ENCODE measurements around the gene GRIFIN. TPM values are rescaled to one million over a fixed set of nuclear protein-coding genes. Genes with fewer than 3 reads are reported as not detected.

Gene GRIFIN
- total RNA-seq, 4 donors from 2014 or later, result not detected

DNA sequence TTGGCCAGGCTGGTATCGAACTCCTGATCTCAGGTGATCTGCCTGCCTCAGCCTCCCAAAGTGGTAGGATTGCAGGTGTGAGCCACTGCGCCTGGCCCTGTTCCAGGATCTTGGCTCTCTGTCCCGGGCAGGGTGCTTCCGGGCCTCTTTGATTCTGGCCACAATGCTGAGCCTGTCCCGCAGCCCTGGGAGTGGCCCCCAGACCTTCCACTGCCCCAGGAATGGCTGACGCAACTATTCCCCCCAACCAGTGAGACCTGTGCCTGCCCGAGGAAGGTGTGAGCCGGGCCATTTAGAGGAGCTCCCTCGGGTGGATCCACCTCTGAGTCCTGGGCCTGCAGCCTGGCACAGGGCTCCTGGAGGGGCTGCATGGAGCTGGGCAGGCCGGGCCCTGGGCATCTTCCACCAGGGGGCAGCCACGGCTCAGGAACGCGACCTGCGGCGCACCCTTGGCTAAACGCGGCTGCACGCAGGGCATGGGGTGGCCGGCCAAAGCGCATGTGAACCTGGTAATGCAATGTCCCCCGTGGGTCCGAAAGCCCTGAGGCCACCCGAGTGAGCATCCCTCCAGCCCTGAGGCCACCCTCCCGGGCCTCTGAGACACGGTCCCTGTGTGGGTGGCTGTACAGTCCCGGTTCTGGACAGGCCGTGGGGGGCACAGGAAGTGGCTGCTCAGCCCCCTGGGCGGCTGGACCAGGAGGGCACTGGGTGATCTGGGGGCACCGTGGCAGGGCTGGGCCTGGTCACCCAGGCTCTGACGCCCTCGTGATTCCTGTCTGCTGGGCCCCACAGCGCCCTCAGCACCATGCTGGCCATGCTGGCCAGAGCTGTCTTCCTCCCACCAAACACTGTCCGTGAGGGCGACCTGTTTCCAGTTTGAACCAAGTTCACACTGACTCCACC is 24.8 kb downstream of the GRIFIN start:
- no peaks in the 10 kb centered on the region for H3K9me3 ChIP-seq
- intact Hi-C loops (cut with DNase I; ENCODE audit: low total_unique reads), result no loop called here
- H3K4me3 ChIP-seq, result peak overlapping the region; percentile 30 to 33
- TF ChIP-seq POLR2A (IDR thresholded peaks at IDR 0.05), result peak in 1 of 2 donors; percentile 11
- TF ChIP-seq, protein P1, sequence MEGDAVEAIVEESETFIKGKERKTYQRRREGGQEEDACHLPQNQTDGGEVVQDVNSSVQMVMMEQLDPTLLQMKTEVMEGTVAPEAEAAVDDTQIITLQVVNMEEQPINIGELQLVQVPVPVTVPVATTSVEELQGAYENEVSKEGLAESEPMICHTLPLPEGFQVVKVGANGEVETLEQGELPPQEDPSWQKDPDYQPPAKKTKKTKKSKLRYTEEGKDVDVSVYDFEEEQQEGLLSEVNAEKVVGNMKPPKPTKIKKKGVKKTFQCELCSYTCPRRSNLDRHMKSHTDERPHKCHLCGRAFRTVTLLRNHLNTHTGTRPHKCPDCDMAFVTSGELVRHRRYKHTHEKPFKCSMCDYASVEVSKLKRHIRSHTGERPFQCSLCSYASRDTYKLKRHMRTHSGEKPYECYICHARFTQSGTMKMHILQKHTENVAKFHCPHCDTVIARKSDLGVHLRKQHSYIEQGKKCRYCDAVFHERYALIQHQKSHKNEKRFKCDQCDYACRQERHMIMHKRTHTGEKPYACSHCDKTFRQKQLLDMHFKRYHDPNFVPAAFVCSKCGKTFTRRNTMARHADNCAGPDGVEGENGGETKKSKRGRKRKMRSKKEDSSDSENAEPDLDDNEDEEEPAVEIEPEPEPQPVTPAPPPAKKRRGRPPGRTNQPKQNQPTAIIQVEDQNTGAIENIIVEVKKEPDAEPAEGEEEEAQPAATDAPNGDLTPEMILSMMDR (IDR thresholded peaks at IDR 0.05), result peak; percentile 83 to 92 (median 88)
- DNase-seq, result peak; percentile 72 to 82
- H3K27ac ChIP-seq, result no peak overlapping the region
- H3K4me1 ChIP-seq, result peaks cover 0 to 8% of the 10 kb centered on the region in 2 donors
- H3K36me3 ChIP-seq, result no peaks in the 10 kb centered on the region
- no peaks in the 10 kb centered on the region for H3K27me3 ChIP-seq

DNA sequence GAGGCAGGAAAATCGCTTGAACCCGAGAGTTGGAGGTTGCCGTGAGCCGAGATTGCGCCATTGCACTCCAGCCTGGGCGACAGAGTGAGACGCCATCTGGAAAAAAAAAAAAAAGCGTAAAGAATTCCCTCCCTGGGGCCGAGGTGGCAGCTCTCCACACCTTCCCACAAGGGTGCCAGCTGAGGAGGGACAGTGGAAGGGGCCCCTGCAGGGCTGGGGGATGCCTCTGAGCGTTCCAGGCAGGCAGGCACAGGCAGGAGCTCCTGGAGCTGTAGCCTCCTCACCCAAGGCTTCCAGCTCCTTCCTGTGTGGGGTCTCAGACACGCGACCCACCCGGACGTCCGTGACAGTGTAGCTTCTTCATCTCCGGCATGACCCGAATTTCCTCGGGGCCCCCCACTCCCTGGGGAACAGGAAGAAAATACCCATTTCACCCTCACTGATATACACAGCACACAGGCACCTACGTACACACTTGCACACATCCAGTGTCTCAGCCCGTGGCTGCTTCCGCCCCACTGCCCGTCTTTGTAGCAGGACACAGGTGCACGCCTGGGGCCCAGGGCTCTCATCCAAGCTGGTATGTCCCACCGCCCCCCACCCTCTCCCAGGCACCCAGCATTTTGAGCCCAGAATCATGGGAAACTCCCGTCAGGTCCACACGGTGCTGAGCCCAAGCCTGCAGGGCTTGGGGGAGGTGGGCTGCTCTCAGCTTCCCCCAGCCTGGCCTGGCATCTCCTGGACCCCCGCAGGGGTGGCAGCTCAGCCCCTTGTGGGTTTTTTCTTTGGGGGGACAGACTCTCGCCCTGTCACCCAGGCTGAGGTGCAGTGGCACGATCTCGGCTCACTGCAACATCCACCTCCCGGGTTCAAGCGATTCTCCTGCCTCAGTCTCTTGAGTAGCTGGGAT is 25.7 kb downstream of the GRIFIN start:
- no peak for DNase-seq
- TF ChIP-seq, protein P1 (IDR thresholded peaks at IDR 0.05), result no peak
- no peak for TF ChIP-seq POLR2A (IDR thresholded peaks at IDR 0.05)
- H3K27me3 ChIP-seq, result no peaks in the 10 kb centered on the region
- H3K4me3 ChIP-seq, result no peak overlapping the region
- H3K36me3 ChIP-seq, result no peaks in the 10 kb centered on the region
- H3K27ac ChIP-seq, result no peak overlapping the region
- peaks cover 0 to 9% of the 10 kb centered on the region in 2 donors for H3K4me1 ChIP-seq
- no peaks in the 10 kb centered on the region for H3K9me3 ChIP-seq
- intact Hi-C loops (cut with DNase I; ENCODE audit: low total_unique reads), result no loop called here

GRCh38 chr7:2446676-2447075 is 29.5 kb downstream of the GRIFIN start:
- Histone ChIP-seq H3K27me3 (no peaks in the 10 kb centered on the region), H3K27ac (no peak overlapping the region), H3K36me3 (no peaks in the 10 kb centered on the region), H3K9me3 (no peaks in the 10 kb centered on the region), H3K4me1 (peaks cover 0 to 10% of the 10 kb centered on the region in 2 donors), H3K4me3 (no peak overlapping the region)
- no peak for DNase-seq
- intact Hi-C loops (cut with DNase I; ENCODE audit: low total_unique reads), result no loop called here
- TF ChIP-seq POLR2A (IDR thresholded peaks at IDR 0.05), result no peak
- TF ChIP-seq, protein P1 (IDR thresholded peaks at IDR 0.05), result no peak

DNA sequence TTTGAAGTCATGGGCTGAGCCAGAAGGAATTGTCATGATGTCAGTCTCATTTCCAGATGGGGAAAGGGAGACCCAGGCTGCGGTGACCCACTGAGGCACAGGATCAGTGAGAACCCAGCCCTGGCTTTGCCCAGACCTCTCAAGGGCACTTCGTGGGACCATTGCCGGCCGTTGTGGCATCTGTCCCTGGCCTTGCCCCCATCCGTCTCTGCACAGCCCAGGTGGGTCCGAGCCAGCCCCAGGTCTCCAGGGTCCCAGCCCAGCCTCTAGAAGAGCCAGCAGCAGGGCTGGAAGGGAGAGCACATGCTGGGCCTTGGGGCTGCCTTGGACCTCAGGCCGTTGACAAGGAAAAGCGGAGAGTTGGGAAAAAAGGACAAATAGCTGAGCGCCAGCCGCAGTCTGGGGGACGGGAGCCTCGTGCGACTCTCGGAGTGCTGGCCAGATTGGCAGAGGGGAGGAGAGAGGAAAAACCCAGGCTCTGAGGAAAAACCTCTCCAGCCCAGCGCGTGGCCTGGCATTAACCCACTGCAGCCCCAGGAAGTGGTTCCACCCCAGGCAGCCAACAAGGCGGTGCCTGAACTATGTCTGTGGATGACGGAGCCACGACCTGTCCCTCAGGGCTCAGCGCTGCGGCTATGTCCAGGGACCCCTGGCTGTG is 30.2 kb downstream of the GRIFIN start:
- Histone ChIP-seq H3K27me3 (no peaks in the 10 kb centered on the region), H3K9me3 (no peaks in the 10 kb centered on the region), H3K27ac (no peak overlapping the region), H3K36me3 (no peaks in the 10 kb centered on the region), H3K4me3 (no peak overlapping the region), H3K4me1 (peaks cover 0 to 8% of the 10 kb centered on the region in 2 donors)
- intact Hi-C loops (cut with DNase I; ENCODE audit: low total_unique reads), result no loop called here
- DNase-seq, result no peak
- TF ChIP-seq, protein P1 (IDR thresholded peaks at IDR 0.05), result no peak
- TF ChIP-seq POLR2A (IDR thresholded peaks at IDR 0.05), result no peak
